NCI-H1105 treated with DMSO at 0.1 percent for 48 hours (cell line): ENCODE data around the gene DSTN.
A peak's percentile ranks its signal among the peaks of the same experiment; 100 is the strongest.

Experiments
- DNase-seq: peaks from one replicate; lab custom pipeline; 2025; lab: John Stamatoyannopoulos, UW

Gene DSTN

GRCh38 chr20:17612287-17612991 lies 42.6 kb downstream of the DSTN start:
- no peak for DNase-seq

- no peak for DNase-seq
Observed at GRCh38 chr20:17612992-17613327, 43.1 kb downstream of the DSTN start.

- DNase-seq = no peak
Observed at GRCh38 chr20:17613328-17614175, 43.7 kb downstream of the DSTN start.

- DNase-seq = no peak
Observed at GRCh38 chr20:17614176-17614811, 44.4 kb downstream of the DSTN start.

GRCh38 chr20:17614812-17615644 lies 45.2 kb downstream of the DSTN start:
- DNase-seq = no peak

GRCh38 chr20:17615645-17616479 lies 46.0 kb downstream of the DSTN start:
- no peak for DNase-seq

GRCh38 chr20:17616480-17617211 lies 46.8 kb downstream of the DSTN start:
- no peak for DNase-seq

- peak; percentile 75 for DNase-seq
Observed at GRCh38 chr20:17617212-17617867, 47.5 kb downstream of the DSTN start.

GRCh38 chr20:17617868-17618672 lies 48.2 kb downstream of the DSTN start:
- DNase-seq = peak; percentile 81

- DNase-seq = no peak
Observed at GRCh38 chr20:17618673-17619013, 48.8 kb downstream of the DSTN start.

GRCh38 chr20:17619351-17620093 lies 49.6 kb downstream of the DSTN start:
- DNase-seq = no peak

- no peak for DNase-seq
Observed at GRCh38 chr20:17620371-17621228, 50.7 kb downstream of the DSTN start.

- DNase-seq = no peak
Observed at GRCh38 chr20:17621229-17621968, 51.5 kb downstream of the DSTN start.

- no peak for DNase-seq
Observed at GRCh38 chr20:17622086-17622850, 52.4 kb downstream of the DSTN start.

GRCh38 chr20:17622851-17623508 lies 53.1 kb downstream of the DSTN start:
- DNase-seq = no peak
